ENCODE results near the gene ZFYVE28. TPM values are rescaled to one million over a fixed set of nuclear protein-coding genes. Genes with fewer than 3 reads are reported as not detected.

Gene ZFYVE28
- total RNA-seq, 1 donor from 2014 or later, result 3.6 TPM

DNA sequence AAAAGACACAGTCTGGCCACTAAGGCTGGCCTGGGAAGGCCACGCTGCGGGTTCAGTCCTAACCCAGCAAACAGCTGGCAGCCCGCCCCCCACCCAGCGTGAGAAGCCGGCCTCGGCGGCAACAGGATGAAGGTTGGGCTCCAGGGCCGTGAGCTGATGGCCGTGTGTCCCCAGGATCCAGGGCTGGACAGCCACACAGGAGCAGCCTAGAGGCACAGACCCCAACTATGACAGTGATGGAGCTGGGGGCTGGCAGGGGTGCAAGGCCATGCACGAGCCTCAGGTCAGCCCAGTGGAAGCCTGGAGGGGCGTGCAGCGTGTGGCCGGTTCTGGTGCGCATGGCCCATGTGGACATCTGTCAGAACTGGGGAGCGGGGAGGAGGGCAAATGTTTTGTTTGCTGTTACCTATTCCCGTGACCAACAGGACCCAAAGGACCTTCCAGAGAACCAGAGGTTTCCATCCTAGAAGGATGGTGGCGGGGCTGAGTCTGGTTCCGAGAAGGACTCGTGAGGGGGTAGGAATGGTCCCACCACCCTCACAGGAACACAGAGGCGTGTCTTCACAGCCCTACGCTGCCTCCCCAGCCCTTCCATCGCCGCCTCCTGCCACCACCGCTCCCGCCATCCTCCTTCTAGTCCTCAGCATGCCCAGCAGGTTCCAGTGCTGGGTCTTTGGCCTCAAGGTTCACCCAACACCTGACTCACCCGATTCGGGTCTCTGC lies 46.5 kb downstream of the ZFYVE28 start:
- H3K9me3 Mint-ChIP-seq, result peaks cover 9% of the 10 kb centered on the region
- peaks cover 3% of the 10 kb centered on the region for H3K27me3 Mint-ChIP-seq
- no peak overlapping the region for H3K4me3 Mint-ChIP-seq
- H3K4me1 Mint-ChIP-seq (ENCODE audit: unreplicated experiment), result peaks cover under 1% of the 10 kb centered on the region
- no peak overlapping the region for H3K27ac Mint-ChIP-seq
- TF ChIP-seq, protein P1, sequence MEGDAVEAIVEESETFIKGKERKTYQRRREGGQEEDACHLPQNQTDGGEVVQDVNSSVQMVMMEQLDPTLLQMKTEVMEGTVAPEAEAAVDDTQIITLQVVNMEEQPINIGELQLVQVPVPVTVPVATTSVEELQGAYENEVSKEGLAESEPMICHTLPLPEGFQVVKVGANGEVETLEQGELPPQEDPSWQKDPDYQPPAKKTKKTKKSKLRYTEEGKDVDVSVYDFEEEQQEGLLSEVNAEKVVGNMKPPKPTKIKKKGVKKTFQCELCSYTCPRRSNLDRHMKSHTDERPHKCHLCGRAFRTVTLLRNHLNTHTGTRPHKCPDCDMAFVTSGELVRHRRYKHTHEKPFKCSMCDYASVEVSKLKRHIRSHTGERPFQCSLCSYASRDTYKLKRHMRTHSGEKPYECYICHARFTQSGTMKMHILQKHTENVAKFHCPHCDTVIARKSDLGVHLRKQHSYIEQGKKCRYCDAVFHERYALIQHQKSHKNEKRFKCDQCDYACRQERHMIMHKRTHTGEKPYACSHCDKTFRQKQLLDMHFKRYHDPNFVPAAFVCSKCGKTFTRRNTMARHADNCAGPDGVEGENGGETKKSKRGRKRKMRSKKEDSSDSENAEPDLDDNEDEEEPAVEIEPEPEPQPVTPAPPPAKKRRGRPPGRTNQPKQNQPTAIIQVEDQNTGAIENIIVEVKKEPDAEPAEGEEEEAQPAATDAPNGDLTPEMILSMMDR (conservative IDR thresholded peaks at IDR 0.05), result no peak
- DNase-seq (ENCODE audit: extremely low spot score, unreplicated experiment), result no peak
- no peaks in the 10 kb centered on the region for H3K36me3 Mint-ChIP-seq

DNA sequence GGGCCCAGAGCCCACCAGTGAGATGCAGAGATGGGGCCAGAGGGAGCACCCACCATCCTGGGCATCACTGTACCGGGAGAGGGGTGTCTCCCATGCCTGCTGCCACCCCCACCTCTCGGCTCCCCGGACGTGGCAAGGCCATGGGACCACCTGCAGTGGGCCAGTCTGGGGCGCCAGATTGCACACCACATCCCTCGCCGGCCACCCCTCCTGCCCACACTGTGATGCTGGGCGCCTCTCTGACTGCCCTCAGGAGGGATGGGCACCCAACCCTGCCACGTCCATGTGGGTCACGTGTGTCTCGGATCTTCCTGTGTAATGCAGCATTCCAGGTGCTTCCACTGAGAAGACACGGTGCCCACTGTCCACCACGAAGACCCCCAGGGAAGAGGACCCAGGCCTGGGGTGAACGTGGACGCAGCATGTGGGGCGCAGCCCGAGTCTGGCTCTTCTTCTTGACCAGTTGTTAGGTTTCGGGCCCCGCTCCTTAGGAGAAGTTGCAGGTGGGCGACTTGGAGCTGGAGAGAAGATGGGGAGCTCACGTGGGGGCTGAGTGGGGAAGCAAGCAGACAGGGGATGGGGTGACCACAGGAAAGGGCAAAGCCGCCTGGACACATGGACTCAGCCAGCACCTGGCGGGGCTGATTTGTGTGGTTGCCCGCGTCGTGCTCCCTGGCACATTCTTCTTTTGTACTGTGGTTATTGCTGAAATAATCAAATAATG lies 47.7 kb downstream of the ZFYVE28 start:
- peaks cover 4% of the 10 kb centered on the region for H3K4me1 Mint-ChIP-seq (ENCODE audit: unreplicated experiment)
- H3K4me3 Mint-ChIP-seq, result no peak overlapping the region
- H3K9me3 Mint-ChIP-seq, result peaks cover 9% of the 10 kb centered on the region
- DNase-seq (ENCODE audit: extremely low spot score, unreplicated experiment), result no peak
- TF ChIP-seq, protein P1 (conservative IDR thresholded peaks at IDR 0.05), result no peak
- no peak overlapping the region for H3K27ac Mint-ChIP-seq
- H3K27me3 Mint-ChIP-seq, result peaks cover 3% of the 10 kb centered on the region
- H3K36me3 Mint-ChIP-seq, result no peaks in the 10 kb centered on the region

DNA sequence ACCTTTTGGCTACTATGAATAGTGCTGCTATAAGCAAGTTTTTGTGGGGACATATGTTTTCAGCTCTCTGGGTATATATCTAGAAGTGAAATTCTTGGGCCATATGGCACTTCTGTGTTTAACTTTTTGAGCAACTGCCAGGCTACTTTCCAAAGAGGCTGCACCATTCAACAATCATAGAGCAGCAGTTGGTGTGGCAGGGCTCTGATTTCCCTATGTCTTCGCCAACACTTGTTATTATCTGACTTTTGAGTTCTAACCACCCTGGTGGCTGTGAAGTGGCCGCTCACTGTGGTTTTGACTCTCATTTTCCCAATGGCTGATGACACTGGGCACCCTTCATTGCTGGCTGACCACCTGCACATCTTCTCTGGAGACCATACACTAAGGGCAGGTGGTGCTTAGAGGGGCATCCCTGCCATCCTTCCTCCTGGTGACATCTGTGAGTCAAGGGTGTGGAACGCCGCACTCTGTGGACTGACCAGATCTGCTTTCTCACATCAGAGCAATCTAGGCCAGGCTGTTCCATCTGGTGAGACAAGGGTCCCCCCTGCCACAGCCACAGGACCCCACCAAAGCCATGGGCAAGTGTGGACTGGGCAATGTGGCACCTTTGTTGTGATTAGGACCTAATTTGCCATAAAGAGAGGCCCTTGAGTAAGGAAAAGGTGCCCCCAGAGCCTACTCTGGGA lies 49.6 kb downstream of the ZFYVE28 start:
- no peak for DNase-seq (ENCODE audit: extremely low spot score, unreplicated experiment)

DNA sequence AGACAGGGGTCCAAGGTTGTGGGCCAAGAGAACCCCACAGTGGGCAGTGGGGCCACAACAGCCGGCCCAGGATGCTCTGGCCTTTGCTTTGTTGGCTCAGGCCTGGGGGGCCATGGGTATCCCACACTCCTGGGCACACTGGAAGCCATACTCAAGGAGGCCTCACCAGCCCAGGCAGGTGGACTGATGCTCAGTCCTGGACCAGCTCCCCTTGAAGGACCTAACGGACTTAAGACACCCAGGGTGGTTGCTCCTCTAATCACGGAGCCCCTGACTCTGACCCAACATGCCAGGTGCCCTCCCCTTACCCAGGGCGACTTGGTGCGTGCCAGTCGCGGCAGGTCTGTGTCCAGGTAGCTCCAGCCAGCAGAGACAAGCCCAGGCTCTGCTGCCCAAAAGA lies 50.8 kb downstream of the ZFYVE28 start:
- no peak overlapping the region for H3K27ac Mint-ChIP-seq
- no peak overlapping the region for H3K4me3 Mint-ChIP-seq
- H3K27me3 Mint-ChIP-seq, result peaks cover 3% of the 10 kb centered on the region
- H3K9me3 Mint-ChIP-seq, result peaks cover 9% of the 10 kb centered on the region
- no peaks in the 10 kb centered on the region for H3K36me3 Mint-ChIP-seq
- DNase-seq (ENCODE audit: extremely low spot score, unreplicated experiment), result no peak
- peaks cover 4% of the 10 kb centered on the region for H3K4me1 Mint-ChIP-seq (ENCODE audit: unreplicated experiment)
- TF ChIP-seq, protein P1 (conservative IDR thresholded peaks at IDR 0.05), result no peak

More for the DNA sequence above, 49.6 kb downstream of the ZFYVE28 start:
- TF ChIP-seq, protein P1 (conservative IDR thresholded peaks at IDR 0.05), result no peak
- no peak overlapping the region for H3K4me3 Mint-ChIP-seq
- no peak overlapping the region for H3K27ac Mint-ChIP-seq
- peaks cover 4% of the 10 kb centered on the region for H3K4me1 Mint-ChIP-seq (ENCODE audit: unreplicated experiment)
- H3K36me3 Mint-ChIP-seq, result no peaks in the 10 kb centered on the region
- peaks cover 9% of the 10 kb centered on the region for H3K9me3 Mint-ChIP-seq
- peaks cover 3% of the 10 kb centered on the region for H3K27me3 Mint-ChIP-seq

DNA sequence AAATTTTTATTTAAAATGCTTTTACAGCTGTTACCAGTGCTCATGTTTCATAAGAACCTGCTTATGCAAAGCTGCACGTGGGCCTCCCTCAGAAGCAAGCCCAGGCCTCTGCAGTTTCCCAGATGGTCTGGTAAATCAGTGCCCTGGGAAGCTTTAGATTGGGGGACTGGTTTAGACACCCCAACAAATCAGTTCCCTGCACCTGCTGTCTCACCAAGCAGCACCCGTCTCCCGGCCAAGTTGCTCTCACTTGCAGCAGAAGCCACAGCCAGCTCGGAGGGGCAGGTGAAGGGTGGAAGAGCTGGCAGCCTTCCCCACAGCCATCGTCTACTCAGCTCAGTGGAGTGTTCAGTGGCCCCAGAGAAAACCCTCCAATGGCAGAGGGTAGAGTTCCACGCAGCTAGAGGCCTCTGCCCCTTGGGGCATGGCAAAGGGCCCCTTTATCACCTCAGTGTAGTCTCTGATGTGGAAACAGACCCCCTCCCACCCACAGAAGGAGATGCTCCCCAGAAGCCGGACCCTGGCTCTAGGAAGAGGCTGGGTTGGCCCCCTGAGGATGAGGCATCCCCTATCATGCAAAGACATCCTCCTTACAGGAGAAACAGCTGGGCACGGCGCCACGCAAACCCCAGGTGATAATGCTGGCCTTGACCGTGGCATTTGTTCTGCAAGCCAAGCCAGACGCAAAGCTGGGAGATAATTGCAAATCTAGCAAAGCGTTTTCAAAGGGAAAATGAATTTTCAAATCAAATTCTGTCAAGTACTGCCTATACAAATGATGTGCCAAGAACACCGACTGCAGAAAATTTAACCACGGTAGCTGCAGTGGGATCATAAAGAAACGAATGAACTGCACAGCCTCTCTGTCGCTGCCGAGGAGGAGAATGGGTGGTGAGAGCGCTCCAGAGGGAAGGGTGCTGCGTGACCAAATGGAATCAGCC lies 51.9 kb downstream of the ZFYVE28 start:
- peaks cover 3% of the 10 kb centered on the region for H3K27me3 Mint-ChIP-seq

More for the DNA sequence above, 51.9 kb downstream of the ZFYVE28 start:
- H3K9me3 Mint-ChIP-seq, result peaks cover 9% of the 10 kb centered on the region
- TF ChIP-seq, protein P1 (conservative IDR thresholded peaks at IDR 0.05), result no peak
- H3K36me3 Mint-ChIP-seq, result no peaks in the 10 kb centered on the region
- no peak overlapping the region for H3K4me3 Mint-ChIP-seq
- H3K27ac Mint-ChIP-seq, result no peak overlapping the region
- no peak for DNase-seq (ENCODE audit: extremely low spot score, unreplicated experiment)
- H3K4me1 Mint-ChIP-seq (ENCODE audit: unreplicated experiment), result peaks cover 4% of the 10 kb centered on the region
